GM19023 (cell line): Measurements from ENCODE around the gene IRF2BP2.

Experiments used
- ATAC-seq: cut with Tn5 transposase; IDR thresholded peaks from one replicate; pipeline ENCODE4 v1.9.1; 2021; ENCODE audit warnings: mild to moderate bottlenecking, moderate library complexity; ENCODE audit not compliant: unreplicated experiment

IRF2BP2 gene

DNA sequence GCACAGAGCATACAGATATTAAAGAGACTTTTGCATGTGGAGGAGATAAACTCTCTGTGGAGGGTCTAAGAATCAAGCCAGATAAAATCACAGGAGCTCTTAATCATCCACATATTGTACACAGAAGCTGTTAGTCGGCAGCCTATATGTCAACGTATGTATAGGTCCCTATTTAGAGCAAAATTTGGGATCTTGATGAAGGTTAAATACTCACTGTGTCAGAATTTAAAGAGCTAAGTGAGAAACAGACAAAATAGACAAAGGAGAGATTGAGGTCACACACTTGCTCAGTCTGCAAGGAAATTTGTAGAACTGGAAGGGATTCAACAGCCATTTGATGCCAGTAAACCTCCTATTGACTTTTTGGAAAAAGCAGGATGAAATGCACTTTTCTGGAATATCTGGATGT is 4.1 kb upstream of the IRF2BP2 start:
- no peak for ATAC-seq

DNA sequence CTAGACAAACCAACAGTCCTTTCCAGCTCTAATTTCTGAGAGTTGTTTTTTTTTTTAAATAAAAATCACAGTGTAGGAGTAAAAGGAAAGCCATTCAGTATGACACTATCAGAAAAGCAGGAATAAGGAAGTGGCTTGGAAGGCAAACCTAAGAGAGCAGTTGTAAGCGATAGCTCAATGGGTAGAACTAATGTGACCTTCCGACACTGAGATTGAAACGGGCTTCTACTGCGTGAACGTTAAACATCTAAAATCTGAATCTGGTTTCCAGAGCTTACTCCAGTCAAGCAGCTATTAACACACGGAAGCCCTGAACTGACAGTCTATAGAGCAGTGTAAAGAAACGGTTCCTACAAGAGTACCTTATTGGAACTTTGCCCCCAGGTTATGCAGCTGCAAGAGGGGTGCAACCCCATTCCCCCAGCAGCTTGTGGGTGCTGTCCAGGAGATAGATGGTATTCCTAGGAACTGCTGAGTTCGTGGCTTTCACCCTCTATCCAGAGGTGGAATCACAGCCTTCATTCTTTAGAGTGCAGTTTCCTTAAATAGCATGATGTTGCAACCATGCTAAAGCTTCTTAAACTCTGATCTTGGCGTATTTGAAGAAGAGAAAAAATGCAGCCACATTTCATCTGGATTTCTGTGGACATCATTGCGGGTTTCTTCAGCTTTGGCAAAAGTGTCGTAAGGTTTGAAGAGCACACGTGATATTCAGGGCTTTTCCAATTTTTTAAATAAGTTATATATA is 3.3 kb upstream of the IRF2BP2 start:
- ATAC-seq = no peak

DNA sequence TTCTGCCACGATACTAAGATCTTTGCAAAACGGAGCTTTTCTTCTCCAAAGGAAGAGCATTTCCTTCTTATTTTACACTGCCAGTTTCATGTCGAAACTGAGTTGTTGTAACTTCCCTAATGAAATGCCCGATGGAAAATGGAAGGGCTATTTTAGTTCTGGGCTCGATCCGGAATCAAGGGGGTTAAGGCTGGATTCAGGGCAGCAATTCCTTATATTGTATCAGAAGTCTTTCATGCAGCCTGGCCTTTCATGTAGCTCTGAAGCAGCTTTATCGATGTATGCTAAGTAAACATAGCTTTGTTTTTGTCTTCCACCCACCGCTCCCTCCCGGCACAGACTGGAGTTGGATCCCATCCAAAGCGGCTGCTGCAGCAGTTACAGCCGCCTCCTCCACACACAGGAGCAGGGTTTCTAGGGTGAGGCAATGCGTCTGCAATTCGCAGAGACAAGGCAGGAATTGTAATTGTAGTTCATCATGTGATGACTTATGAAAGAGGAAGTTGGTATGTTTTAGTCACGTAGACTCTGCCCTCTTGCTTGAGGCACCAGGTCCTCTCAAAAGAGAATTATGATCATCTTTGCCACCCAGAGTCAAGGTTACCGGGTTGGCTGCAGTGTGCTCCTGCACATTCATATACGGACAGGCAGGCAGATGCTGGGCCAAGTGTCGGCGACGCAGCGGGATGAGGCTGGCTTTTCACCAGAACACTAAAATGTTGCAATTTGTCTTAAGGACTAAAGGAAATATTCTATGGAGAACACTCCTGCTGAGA is 2.6 kb upstream of the IRF2BP2 start:
- ATAC-seq = no peak

DNA sequence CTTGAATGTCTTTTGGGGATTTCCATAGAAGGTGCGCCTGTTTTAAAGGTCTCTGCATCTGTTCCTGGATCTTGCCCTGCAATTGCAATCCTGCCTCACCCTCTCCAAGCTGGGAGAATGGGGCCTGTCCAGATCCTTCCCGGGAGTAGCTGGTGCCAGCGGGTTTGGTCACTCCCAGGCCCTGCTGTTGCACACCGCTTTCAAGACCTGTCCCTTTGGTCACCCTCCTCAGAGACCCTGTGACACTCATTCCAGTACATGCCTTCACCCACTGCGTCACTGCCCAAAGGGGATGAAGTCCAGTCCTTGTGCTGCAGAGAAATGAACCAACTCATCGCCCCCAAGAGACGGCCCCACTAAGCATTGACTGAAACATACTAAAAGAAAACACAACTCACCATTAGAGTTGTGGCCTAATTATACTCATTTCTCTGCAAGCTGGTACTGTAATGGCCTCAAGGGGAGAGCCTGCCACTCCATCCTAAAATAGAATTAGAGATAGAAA is 1.9 kb upstream of the IRF2BP2 start:
- ATAC-seq = no peak

DNA sequence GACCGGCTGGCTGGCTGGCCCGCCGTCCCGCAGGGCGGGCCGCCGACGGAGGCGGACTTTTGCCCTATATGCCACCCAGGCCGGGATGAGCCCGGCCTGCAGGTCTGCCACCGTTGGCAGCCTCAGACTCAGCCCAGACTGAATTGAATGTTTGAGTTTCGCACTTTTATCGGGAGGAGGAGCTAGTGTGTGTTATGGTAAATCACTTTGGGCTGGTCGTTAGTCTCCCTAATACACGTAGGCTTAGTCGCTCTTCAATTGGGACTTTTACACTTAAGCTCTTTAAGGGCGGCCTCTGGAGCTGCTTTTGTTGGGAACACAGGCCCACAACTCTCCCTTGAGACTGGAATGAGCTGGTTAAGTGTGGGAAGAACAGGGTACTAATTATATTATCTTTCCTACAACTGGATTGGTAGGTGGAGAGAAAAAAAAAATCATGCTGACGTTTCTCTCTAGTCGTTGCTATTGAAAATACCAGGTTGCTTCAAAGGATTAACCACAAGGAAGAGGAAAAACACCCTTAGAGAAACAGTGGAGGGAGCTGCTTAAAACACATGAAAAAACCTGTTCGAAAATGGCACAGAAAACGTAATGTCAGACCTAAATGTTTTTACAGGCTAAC is 1.4 kb upstream of the IRF2BP2 start:
- peak; percentile 26 for ATAC-seq

DNA sequence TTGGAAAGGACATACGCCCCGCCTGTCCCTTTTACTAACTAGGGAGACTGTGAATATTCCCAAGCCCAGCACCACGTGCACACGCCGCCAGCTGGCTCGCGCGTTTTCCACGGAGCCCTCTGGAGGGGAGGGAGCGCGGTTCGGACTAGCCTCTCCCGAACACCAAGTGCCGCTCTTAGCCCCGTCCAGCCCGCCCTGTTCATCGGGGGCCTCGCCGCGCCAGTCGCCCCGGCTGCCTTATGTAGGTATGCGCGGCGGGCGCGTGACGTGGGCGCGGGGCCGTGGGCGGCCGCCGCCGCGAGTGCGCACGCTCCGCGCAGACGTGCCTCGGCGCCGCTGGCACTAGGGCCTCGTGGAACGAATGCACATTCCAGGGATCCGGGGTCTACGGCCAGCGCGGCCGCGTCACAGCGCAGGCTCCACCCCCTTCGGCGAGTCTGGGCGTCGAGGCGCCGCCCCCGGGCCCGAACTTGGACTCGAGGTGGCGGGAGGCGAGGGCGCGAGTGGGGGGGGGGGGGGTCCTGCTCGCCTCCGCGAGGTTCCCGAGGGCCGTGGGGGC is 767 bp upstream of the IRF2BP2 start:
- ATAC-seq = peak; percentile 45

DNA sequence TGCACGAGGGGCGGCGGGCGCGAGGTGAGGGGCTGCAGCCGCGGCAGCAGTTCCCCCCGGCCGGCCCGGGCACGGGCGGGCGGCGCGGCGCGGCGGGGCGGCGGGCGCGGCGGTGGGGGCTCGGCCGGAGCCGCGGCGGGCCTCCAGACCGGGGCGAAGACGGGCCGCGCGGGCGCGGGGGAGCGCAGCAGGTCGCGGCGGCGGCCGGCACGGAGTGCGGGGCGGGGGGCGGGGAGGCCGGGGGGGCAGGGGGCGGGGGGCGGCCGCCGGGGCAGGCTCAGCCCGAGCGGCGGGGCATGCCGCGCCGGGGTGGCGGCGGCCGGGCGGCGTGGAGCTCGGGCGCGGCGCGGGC is 311 bp downstream of the IRF2BP2 start:
- no peak for ATAC-seq

DNA sequence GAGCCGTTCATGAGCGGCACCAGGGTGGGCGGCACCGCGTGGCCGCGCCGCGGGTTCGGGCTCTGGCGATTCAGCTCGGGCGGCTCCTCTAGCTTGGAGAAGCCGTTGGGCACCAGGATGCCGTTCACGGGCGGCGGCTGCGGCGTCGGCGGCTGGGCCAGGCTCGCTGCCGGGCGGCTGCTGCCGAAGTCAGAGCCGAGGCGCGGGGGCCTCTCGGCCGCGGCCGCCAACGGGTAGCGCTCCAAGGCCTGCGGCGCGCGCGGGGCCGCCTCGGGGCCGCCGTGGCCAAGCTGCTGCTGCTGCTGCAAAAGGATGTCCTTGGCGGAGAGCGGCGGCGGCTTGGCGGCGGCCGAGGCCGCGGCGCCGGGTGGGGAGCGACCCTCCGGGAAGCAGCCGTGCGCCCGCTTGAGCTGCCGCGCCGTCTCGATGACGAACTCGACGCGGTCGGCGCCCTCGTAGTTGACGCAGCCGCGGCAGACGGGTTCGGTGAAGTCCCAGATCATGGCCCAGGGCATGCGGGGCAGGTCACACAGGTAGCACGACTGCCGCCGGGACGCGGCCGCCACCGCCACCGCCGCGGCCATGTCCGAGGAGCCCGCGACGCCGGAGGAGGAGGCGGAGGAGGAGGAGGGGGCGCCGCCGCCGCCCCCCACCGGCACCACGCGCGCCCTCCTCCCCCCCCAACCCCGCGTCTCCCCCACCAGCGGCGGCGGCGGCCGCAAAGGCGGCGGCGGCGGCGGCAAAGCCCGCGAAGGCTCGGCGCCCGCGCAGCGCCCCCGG is 877 bp downstream of the IRF2BP2 start:
- no peak for ATAC-seq

DNA sequence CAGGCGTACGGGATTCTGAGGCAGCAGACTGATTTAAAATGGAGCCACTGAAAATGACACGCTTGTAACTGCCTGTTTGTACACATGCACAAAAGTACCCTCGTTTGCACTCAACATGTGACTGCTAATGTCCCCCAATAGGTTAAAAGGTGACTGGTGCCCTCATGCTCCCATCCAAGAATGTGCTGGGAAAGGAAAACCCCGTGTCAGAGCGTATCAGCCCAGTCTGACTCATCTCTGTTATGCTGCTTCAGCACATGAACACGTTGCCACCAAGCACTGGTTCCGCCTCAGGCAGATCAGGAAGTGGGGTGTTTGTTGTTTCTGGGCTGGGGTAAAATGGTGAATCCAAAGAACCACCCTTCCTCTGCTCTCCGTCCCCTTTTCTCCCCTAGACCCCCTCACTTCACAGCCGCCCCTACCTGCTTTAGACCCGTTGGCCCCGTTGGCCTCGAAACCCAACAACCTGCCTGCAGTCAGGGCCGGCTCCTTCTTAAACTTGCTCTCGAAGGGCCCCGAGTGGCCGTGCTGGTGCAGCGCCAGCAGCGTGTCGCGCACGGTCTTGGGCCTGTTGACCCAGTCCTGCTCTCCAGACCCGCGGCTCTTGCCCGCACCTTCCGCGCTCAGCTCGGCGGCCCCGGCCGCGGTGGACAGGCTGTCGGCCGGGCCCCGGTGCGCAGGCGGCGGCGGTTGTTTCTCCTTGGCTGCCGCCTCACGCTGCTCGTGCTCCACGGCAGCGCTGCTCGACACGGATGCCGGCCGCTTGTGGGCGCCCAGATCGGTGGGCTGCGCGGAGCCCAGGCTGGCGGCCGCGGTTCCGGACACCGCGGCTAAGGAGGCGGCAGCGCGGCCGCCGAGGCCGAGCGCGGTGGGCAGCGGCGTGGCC is 1.7 kb downstream of the IRF2BP2 start:
- ATAC-seq = peak; percentile 24

DNA sequence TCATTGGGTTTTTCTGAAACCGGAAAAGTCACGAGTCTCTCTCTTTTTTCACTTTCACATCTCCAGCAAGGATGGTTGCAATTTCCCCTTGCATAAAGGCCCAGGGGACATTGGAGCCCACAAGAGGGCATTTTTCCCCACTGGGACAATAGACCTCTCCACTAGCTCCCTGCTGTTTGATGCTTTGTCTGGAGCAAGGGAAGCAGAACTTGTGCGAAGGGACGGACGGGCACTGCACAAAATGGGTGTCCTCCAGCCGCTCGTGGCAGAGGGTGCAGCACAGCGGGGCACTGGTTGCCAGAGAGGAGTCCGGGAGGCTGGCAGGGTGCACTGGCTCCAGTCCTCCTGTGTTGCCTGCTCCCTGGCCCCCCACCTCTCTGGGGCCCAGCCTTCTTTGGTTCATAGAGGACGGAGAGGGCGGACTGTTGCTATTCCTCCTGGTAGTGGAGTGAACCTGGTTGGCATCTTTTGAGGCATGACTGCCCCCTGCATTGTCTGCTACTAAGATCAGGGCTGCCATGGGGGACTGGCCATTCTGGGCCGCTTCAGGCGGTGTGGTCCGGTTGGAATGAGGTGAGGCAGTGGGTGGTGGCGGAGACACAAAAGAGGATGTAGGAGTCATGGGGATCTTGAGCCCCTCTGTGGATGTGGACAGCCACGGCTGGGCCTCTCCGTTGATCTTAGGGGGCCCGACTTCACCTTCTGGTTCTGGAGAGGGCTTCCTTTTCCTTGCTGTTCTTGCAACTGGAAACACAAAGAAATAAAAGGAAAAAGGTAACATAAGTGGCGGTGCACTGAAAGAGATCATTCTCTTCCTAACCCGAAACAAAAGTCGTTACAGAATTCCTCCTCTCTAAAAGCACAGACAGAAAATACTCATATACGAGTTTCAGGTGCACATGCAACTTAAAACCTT is 2.6 kb downstream of the IRF2BP2 start:
- no peak for ATAC-seq

DNA sequence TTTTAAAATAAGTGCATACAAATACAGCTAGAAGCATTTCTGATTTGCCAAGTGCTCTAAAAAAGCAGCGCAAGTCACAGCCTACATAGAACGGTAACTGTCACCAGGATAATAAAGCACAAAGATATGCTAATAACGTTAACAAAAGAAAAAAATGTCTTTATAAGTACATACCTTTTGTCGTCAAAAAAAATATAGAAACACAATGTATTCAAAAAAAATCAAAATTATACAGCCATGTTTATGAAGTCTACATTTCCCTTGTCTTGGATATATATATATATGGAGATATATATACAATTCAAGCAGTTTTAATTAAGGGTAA is 3.2 kb downstream of the IRF2BP2 start:
- ATAC-seq = no peak

DNA sequence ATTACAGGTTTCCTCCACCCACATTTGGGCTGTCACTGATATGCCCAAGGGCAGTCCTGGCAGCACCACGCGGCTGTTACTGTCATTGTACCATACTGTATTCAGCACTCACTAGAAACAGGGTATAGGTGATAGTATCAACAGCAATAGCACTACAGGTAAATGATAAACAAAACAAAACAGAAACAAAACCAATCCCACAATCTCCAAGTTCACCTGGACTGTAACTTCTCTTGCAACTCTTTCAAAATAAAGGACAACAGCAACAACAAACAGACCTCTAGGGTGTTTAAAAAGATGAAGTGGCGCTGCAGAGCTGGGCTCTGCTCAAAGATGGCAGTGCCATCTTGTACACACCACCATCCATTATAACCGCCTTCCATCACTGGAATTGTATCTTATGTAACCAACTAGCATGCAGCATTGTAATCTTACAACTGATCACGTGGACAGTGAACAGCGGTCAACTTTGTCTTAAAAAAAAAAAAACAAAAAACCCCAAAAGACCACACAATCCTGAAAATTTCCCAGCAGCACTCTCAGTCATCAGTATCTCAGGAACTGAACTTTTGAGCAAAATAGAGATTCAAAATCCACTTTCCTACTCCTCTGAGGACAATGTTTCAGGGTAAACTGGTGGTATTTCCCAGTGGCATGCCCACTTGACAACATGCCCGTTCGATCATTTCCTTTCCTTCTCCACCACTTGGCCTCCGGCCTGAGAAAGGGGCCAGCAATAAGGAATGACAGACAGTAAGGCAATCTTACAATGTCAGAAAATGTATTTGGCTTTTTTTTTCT is 3.8 kb downstream of the IRF2BP2 start:
- ATAC-seq = no peak

DNA sequence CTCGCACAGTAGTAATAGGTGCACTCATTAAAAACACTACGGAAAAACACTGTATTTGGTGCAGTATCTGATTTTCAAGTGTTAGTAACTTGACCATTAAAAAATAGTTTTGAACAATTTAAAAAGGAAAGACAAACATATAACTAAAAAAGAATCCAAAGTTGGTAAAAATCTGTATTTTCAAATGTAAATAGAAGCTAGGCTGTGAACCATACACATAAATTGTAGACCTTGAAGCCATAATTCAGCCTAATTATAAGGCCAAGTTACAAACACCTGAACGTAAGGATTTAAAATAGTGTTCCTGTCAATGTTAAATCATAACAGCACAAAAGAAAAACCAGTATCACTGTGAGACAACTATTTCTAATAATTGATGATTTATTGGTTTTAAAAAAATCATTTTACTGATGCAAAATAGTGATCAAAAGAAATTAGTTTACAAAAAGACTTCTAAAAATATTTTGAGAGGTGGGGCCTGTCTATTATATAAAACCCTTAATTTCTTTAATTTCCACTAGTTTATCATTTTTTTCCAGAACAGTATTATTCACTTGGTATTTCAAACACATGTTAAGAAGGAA is 4.5 kb downstream of the IRF2BP2 start:
- ATAC-seq = no peak

DNA sequence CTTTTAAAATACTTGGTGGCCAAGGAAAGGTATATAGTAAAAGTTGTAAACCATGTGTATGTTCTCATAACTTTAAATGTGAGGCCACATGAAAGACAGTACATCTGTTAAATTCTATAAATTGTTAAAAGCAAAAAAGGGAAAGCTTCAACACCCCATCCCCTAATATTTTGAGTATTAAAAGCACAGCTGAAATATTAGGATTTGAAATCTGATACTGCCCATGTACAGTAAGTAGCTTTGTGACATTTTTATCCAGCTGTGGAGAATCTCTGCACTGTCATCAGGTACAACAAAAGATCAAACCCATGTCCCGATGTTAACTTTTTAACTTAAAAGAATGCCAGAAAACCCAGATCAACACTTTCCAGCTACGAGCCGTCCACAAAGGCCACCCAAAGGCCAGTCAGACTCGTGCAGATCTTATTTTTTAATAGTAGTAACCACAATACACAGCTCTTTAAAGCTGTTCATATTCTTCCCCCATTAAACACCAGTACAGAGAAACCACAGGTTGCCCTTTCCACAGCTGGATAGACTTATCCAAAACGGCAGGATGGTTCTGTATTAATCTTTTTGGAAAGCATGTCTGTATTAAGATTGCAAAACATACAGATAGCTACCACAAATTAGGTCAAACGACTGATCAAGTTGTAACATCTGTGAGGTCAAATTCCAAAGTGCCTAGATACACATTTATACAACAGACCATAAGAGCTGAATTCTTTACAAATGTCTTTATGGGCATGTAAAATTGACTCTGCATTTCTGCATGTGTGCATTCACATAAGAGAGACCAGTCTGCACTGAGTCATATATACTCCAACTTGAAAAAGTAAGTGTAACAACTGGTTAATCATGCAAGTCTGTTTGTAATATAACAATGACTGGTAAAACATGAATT is 5.2 kb downstream of the IRF2BP2 start:
- no peak for ATAC-seq

DNA sequence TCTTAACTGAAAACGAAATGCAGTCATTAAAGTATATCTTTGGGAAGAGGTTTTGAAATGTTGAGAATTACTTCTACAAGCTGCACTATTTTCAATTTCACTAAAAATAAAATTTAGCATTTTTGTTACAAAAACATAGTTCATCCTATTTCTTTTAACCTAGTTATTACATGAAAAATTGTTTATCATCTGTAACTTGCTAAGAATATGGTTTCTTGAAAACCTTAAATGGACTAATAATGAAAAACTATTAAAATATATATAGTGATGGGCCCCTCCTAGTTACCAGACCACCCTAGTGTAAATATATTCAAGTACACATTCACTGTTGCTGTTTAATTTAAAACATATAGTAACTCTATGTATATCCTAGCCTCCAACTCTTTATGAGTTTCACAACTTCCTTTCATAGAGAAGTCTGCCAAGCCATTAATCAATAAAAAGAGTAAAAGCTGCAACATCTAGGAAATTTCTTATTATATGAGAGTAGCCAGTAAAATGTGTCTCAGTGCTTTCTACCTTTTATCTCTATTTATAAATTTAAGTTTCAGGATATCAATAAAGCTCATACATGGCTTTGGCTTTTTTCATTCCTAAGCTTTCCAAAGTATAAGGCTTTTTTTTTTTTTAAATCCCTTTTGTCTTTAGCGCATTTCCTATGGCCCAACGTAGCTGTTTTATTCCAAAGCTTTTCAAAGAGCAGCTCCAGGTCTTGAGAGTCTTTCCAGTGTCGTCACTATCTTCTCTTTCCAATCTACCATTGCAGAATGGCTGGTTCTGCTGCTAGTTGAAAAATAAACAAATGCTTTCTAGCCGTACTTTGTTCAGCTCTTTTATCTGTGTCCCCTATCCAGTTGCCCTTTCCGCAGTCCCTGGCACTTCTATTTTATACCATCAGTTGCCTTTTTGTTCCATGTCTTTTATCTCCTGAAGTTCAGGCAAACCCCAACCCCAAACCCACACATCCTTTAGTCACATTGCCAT is 6.5 kb downstream of the IRF2BP2 start:
- no peak for ATAC-seq
